GM12878 (cell line): ENCODE results near the gene LCE1C. TPM values are rescaled to one million over a fixed set of nuclear protein-coding genes. Genes with fewer than 3 reads are reported as not detected.

ENCODE experiments used
- NRF1 ChIP-seq: conservative IDR thresholded peaks from 2 replicates; pipeline ENCODE4 v1.6.1; 2011; ENCODE audit warnings: mild to moderate bottlenecking, low read depth, low read length, improper control_type of control experiment
- RCOR1 ChIP-seq: conservative IDR thresholded peaks from 2 replicates; pipeline ENCODE4 v1.6.1; 2012; ENCODE audit warnings: low read depth, low read length, improper control_type of control experiment
- RUNX3 ChIP-seq: IDR thresholded peaks from 2 replicates; pipeline ENCODE4 v1.6.1; 2012; ENCODE audit warnings: low read length, inconsistent platforms
- ZBED1 ChIP-seq: IDR thresholded peaks from 2 replicates; pipeline ENCODE4 v1.6.1; 2016; ENCODE audit warnings: borderline replicate concordance
- ZZZ3 ChIP-seq: IDR thresholded peaks from 2 replicates; pipeline ENCODE4 v1.6.1; 2011; ENCODE audit warnings: low read depth; ENCODE audit not compliant: control insufficient read depth, insufficient read length
- polyA plus RNA-seq, 11 experiments: library from polyadenylated mRNA; depleted of rRNA in 4 of 11; unstranded in 6 of 11; stranded (reverse) in 5 of 11; fragments of >200 nt; fragmentation: Nextera tagmentation in 4 of 11; fragmentation: Illumina TruSeq in 1 of 11; extraction: Ambion mirVana in 4 of 11; extraction: Trizol in 1 of 11; gene quantifications; 1 replicate in 1 of 11; 2 replicates in 10 of 11; pipeline versions ENCODE4 v1.2.1 to v1.2.3, GENCODE V29; 2011 to 2016; ENCODE audit warnings: inconsistent platforms in 2 of 11, missing spikeins in 2 of 11, low read depth in 1 of 11
- total RNA-seq, 4 experiments: library from RNA; depleted of rRNA in 3 of 4; stranded (reverse); fragments of >200 nt in 3 of 4; fragmentation: Illumina TruSeq in 1 of 4; extraction: Trizol in 1 of 4; gene quantifications; 2 replicates each; pipeline versions ENCODE4 v1.2.1 to v1.2.3, GENCODE V29; 2013 to 2021
- TF ChIP-seq, protein P1 (sequence below): fragments of 450-650 bp; formaldehyde crosslinking; IDR thresholded peaks from 2 replicates; pipeline ENCODE4 v1.4.0; 2022; ENCODE audit warnings: mild to moderate bottlenecking, moderate library complexity
- TF ChIP-seq, protein P2 (sequence below): fragments of 450-650 bp; IDR thresholded peaks from 2 replicates; pipeline ENCODE4 v1.6.1; 2017; ENCODE audit warnings: low read depth, mild to moderate bottlenecking, moderate library complexity
- TF ChIP-seq, protein P3 (sequence below): IDR thresholded peaks from 2 replicates; pipeline ENCODE4 v1.6.1; 2012; ENCODE audit warnings: improper control_type of control experiment, low read depth, low read length; ENCODE audit not compliant: insufficient replicate concordance

The LCE1C gene
- total and polyA plus RNA-seq, 10 of the 15 experiments (the other 5 are each of a cell fraction or from before 2014, with no cell fraction given) = 0.15 to 4.1 (median 1.4) TPM; not detected in 4

DNA sequence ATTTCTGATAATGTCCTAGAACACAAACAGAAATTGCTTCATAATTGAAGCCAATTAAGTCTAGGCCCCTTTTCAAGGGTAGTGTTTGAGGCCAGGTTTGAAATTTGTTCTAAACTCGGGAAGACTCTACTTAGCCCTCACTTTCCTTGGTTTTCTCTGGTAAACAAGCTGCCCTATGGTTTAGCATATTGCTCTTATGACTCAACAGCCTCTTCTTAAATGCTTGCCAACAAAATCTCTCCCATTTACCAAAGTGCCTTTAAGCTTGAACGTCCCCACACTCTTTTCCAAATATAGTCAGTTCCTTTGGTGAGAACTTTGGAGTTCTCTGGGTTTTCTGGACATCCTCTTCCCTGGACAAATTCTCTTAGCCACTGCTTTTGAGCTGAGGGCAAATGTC is 30.4 kb upstream of the LCE1C start (continued):
- TF ChIP-seq, protein P1, sequence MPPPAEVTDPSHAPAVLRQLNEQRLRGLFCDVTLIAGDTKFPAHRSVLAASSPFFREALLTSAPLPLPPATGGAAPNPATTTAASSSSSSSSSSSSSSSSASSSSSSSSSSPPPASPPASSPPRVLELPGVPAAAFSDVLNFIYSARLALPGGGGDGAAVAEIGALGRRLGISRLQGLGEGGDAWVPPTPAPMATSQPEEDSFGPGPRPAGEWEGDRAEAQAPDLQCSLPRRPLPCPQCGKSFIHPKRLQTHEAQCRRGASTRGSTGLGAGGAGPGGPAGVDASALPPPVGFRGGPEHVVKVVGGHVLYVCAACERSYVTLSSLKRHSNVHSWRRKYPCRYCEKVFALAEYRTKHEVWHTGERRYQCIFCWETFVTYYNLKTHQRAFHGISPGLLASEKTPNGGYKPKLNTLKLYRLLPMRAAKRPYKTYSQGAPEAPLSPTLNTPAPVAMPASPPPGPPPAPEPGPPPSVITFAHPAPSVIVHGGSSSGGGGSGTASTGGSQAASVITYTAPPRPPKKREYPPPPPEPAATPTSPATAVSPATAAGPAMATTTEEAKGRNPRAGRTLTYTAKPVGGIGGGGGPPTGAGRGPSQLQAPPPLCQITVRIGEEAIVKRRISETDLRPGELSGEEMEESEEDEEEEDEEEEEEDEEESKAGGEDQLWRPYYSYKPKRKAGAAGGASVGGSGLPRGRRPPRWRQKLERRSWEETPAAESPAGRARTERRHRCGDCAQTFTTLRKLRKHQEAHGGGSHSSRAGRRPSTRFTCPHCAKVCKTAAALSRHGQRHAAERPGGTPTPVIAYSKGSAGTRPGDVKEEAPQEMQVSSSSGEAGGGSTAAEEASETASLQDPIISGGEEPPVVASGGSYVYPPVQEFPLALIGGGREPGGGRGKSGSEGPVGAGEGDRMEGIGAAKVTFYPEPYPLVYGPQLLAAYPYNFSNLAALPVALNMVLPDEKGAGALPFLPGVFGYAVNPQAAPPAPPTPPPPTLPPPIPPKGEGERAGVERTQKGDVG (CRISPR knock-in tag) = no peak
- no peak for TF ChIP-seq RCOR1
- TF ChIP-seq ZZZ3 = no peak
- TF ChIP-seq ZBED1 = no peak
- TF ChIP-seq, protein P2, sequence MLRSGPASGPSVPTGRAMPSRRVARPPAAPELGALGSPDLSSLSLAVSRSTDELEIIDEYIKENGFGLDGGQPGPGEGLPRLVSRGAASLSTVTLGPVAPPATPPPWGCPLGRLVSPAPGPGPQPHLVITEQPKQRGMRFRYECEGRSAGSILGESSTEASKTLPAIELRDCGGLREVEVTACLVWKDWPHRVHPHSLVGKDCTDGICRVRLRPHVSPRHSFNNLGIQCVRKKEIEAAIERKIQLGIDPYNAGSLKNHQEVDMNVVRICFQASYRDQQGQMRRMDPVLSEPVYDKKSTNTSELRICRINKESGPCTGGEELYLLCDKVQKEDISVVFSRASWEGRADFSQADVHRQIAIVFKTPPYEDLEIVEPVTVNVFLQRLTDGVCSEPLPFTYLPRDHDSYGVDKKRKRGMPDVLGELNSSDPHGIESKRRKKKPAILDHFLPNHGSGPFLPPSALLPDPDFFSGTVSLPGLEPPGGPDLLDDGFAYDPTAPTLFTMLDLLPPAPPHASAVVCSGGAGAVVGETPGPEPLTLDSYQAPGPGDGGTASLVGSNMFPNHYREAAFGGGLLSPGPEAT = no peak
- TF ChIP-seq NRF1 = no peak
- no peak for TF ChIP-seq RUNX3
- TF ChIP-seq, protein P3, sequence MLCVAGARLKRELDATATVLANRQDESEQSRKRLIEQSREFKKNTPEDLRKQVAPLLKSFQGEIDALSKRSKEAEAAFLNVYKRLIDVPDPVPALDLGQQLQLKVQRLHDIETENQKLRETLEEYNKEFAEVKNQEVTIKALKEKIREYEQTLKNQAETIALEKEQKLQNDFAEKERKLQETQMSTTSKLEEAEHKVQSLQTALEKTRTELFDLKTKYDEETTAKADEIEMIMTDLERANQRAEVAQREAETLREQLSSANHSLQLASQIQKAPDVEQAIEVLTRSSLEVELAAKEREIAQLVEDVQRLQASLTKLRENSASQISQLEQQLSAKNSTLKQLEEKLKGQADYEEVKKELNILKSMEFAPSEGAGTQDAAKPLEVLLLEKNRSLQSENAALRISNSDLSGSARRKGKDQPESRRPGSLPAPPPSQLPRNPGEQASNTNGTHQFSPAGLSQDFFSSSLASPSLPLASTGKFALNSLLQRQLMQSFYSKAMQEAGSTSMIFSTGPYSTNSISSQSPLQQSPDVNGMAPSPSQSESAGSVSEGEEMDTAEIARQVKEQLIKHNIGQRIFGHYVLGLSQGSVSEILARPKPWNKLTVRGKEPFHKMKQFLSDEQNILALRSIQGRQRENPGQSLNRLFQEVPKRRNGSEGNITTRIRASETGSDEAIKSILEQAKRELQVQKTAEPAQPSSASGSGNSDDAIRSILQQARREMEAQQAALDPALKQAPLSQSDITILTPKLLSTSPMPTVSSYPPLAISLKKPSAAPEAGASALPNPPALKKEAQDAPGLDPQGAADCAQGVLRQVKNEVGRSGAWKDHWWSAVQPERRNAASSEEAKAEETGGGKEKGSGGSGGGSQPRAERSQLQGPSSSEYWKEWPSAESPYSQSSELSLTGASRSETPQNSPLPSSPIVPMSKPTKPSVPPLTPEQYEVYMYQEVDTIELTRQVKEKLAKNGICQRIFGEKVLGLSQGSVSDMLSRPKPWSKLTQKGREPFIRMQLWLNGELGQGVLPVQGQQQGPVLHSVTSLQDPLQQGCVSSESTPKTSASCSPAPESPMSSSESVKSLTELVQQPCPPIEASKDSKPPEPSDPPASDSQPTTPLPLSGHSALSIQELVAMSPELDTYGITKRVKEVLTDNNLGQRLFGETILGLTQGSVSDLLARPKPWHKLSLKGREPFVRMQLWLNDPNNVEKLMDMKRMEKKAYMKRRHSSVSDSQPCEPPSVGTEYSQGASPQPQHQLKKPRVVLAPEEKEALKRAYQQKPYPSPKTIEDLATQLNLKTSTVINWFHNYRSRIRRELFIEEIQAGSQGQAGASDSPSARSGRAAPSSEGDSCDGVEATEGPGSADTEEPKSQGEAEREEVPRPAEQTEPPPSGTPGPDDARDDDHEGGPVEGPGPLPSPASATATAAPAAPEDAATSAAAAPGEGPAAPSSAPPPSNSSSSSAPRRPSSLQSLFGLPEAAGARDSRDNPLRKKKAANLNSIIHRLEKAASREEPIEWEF = no peak
